CD8-positive, alpha-beta memory T cell (primary cell): ENCODE data around the gene GPC6. TPM values are rescaled to one million over a fixed set of nuclear protein-coding genes. Genes with fewer than 3 reads are reported as not detected.

Experiments used
- CTCF ChIA-PET: fragments of 350-600 bp; sonication (Branson Sonifier 250); formaldehyde crosslinking; loops from one replicate; lab custom pipeline; 2021; ENCODE audit warnings: antibody characterized with exemption; lab: Charles Lee
- POLR2A ChIA-PET: fragments of 350-600 bp; sonication (Branson Sonifier 250); formaldehyde crosslinking; loops from one replicate; lab custom pipeline; 2021; ENCODE audit warnings: antibody characterized with exemption; lab: Charles Lee
- DNase-seq, 5 donors: peaks; one replicate each; pipeline versions ENCODE4 v3.0.0 to v3.0.0-alpha.2; 2020 to 2022; ENCODE audit warnings: mixed read lengths in 1 of 5
- H3K27ac ChIP-seq: one replicate; pipeline ENCODE4 v1.7.0; 2013; ENCODE audit warnings: low read depth, mild to moderate bottlenecking, low read length, moderate library complexity
- H3K27me3 ChIP-seq: 2 replicates; pipeline ENCODE4 v1.7.0; 2013; ENCODE audit warnings: low read length, mild to moderate bottlenecking; ENCODE audit not compliant: insufficient read depth, poor library complexity, severe bottlenecking
- H3K36me3 ChIP-seq: 2 replicates; pipeline ENCODE4 v1.7.0; 2013; ENCODE audit warnings: mild to moderate bottlenecking, low read length, moderate library complexity; ENCODE audit not compliant: insufficient read depth
- H3K4me1 ChIP-seq: 2 replicates; pipeline ENCODE4 v1.7.0; 2013; ENCODE audit warnings: mild to moderate bottlenecking, low read length, moderate library complexity; ENCODE audit not compliant: insufficient read depth
- H3K4me3 ChIP-seq: 2 replicates; pipeline ENCODE4 v1.7.0; 2013; ENCODE audit warnings: mild to moderate bottlenecking, low read length
- H3K9me3 ChIP-seq: 2 replicates; pipeline ENCODE4 v1.7.0; 2013; ENCODE audit warnings: mild to moderate bottlenecking, low read length
- H3K27ac Mint-ChIP-seq, 8 donors: one replicate each; pipeline ENCODE4 v1.8.0; 2020 to 2021; ENCODE audit warnings: mixed read lengths in 8 of 8, mild to moderate bottlenecking in 6 of 8, inconsistent platforms in 3 of 8, moderate library complexity in 3 of 8
- H3K27me3 Mint-ChIP-seq, 2 donors: one replicate each; pipeline ENCODE4 v1.8.0; 2020 to 2021; ENCODE audit warnings: mixed read lengths in 2 of 2, mild to moderate bottlenecking in 1 of 2, moderate library complexity in 1 of 2
- H3K36me3 Mint-ChIP-seq, 3 donors: one replicate each; pipeline ENCODE4 v1.8.0; 2020 to 2021; ENCODE audit warnings: mixed read lengths in 3 of 3, inconsistent platforms in 1 of 3, mild to moderate bottlenecking in 1 of 3
- H3K4me1 Mint-ChIP-seq, 3 donors: one replicate each; pipeline ENCODE4 v1.8.0; 2020 to 2021; ENCODE audit warnings: mixed read lengths in 3 of 3, inconsistent platforms in 1 of 3, mild to moderate bottlenecking in 1 of 3
- H3K4me3 Mint-ChIP-seq, 7 donors: one replicate each; pipeline ENCODE4 v1.8.0; 2020 to 2021; ENCODE audit warnings: mixed read lengths in 7 of 7, mild to moderate bottlenecking in 6 of 7, moderate library complexity in 4 of 7, inconsistent platforms in 2 of 7
- H3K9me3 Mint-ChIP-seq, 5 donors: one replicate each; pipeline ENCODE4 v1.8.0; 2020 to 2022; ENCODE audit warnings: mixed read lengths in 5 of 5, mild to moderate bottlenecking in 3 of 5, moderate library complexity in 2 of 5, inconsistent platforms in 1 of 5
- polyA plus RNA-seq: library from polyadenylated mRNA; unstranded; fragments of 300-500 nt; fragmentation: Illumina TruSeq; gene quantifications from one replicate; pipeline ENCODE4 v1.2.3, GENCODE V29; 2021
- total RNA-seq, 2 experiments: library from RNA; stranded (reverse); gene quantifications; one replicate each; pipeline ENCODE4 v1.2.3, GENCODE V29; 2021

The GPC6 gene
- total and polyA plus RNA-seq, 3 experiments from 2014 or later, result not detected

- ChIA-PET CTCF (no interaction called here), POLR2A (no interaction called here)
- Histone ChIP-seq H3K27me3 (no peaks in the 10 kb centered on the region), H3K9me3 (no peaks in the 10 kb centered on the region), H3K27ac (no peak overlapping the region), H3K36me3 (no peaks in the 10 kb centered on the region), H3K4me3 (no peak overlapping the region), H3K4me1 (no peaks in the 10 kb centered on the region)
- DNase-seq, result no peak
- Mint-ChIP-seq H3K9me3 (peaks cover 0 to 5% (median 0%) of the 10 kb centered on the region in 5 donors), H3K27me3 (no peaks in the 10 kb centered on the region), H3K4me3 (no peak overlapping the region), H3K36me3 (no peaks in the 10 kb centered on the region), H3K4me1 (no peaks in the 10 kb centered on the region), H3K27ac (no peak overlapping the region)
Measured at GRCh38 chr13:93360021-93360420, 133.4 kb downstream of the GPC6 start.

GRCh38 chr13:93361703-93362102 lies 135.1 kb downstream of the GPC6 start:
- DNase-seq, result no peak
- no peak overlapping the region for H3K27ac Mint-ChIP-seq
- no peak overlapping the region for H3K4me3 Mint-ChIP-seq
- H3K4me1 Mint-ChIP-seq, result no peaks in the 10 kb centered on the region
- H3K9me3 Mint-ChIP-seq, result peaks cover 0 to 2% (median 0%) of the 10 kb centered on the region in 5 donors
- no peaks in the 10 kb centered on the region for H3K27me3 ChIP-seq
- ChIA-PET CTCF (no interaction called here), POLR2A (no interaction called here)
- H3K4me3 ChIP-seq, result no peak overlapping the region
- H3K36me3 Mint-ChIP-seq, result no peaks in the 10 kb centered on the region
- H3K9me3 ChIP-seq, result no peaks in the 10 kb centered on the region
- no peaks in the 10 kb centered on the region for H3K27me3 Mint-ChIP-seq
- no peaks in the 10 kb centered on the region for H3K36me3 ChIP-seq
- H3K27ac ChIP-seq, result no peak overlapping the region
- no peaks in the 10 kb centered on the region for H3K4me1 ChIP-seq

- H3K36me3 Mint-ChIP-seq, result no peaks in the 10 kb centered on the region
- CTCF ChIA-PET, result no interaction called here
Measured at GRCh38 chr13:93364166-93364565, 137.6 kb downstream of the GPC6 start.

GRCh38 chr13:93368296-93368695 lies 141.7 kb downstream of the GPC6 start:
- no peak for DNase-seq

More at GRCh38 chr13:93364166-93364565, 137.6 kb downstream of the GPC6 start:
- Mint-ChIP-seq H3K9me3 (peaks cover 0 to 2% (median 0%) of the 10 kb centered on the region in 5 donors), H3K4me1 (no peaks in the 10 kb centered on the region), H3K27me3 (no peaks in the 10 kb centered on the region), H3K27ac (no peak overlapping the region), H3K4me3 (no peak overlapping the region)
- Histone ChIP-seq H3K4me3 (no peak overlapping the region), H3K27me3 (no peaks in the 10 kb centered on the region), H3K36me3 (no peaks in the 10 kb centered on the region), H3K9me3 (no peaks in the 10 kb centered on the region), H3K4me1 (no peaks in the 10 kb centered on the region), H3K27ac (no peak overlapping the region)
- POLR2A ChIA-PET, result no interaction called here
- no peak for DNase-seq

GRCh38 chr13:93368718-93369117 lies 142.1 kb downstream of the GPC6 start:
- CTCF ChIA-PET, result no interaction called here
- no peak overlapping the region for H3K27ac Mint-ChIP-seq
- POLR2A ChIA-PET, result no interaction called here
- no peaks in the 10 kb centered on the region for H3K4me1 Mint-ChIP-seq
- no peaks in the 10 kb centered on the region for H3K27me3 Mint-ChIP-seq
- peaks cover 0 to 2% (median 0%) of the 10 kb centered on the region in 5 donors for H3K9me3 Mint-ChIP-seq
- Histone ChIP-seq H3K27me3 (no peaks in the 10 kb centered on the region), H3K9me3 (no peaks in the 10 kb centered on the region), H3K4me1 (no peaks in the 10 kb centered on the region), H3K36me3 (no peaks in the 10 kb centered on the region), H3K4me3 (no peak overlapping the region), H3K27ac (no peak overlapping the region)
- no peaks in the 10 kb centered on the region for H3K36me3 Mint-ChIP-seq
- H3K4me3 Mint-ChIP-seq, result no peak overlapping the region
- DNase-seq, result no peak

More at GRCh38 chr13:93368296-93368695, 141.7 kb downstream of the GPC6 start:
- H3K4me1 Mint-ChIP-seq, result no peaks in the 10 kb centered on the region
- Histone ChIP-seq H3K4me3 (no peak overlapping the region), H3K4me1 (no peaks in the 10 kb centered on the region), H3K27ac (no peak overlapping the region), H3K36me3 (no peaks in the 10 kb centered on the region), H3K9me3 (no peaks in the 10 kb centered on the region), H3K27me3 (no peaks in the 10 kb centered on the region)
- peaks cover 0 to 2% (median 0%) of the 10 kb centered on the region in 5 donors for H3K9me3 Mint-ChIP-seq
- CTCF ChIA-PET, result no interaction called here
- H3K27ac Mint-ChIP-seq, result no peak overlapping the region
- H3K36me3 Mint-ChIP-seq, result no peaks in the 10 kb centered on the region
- POLR2A ChIA-PET, result no interaction called here
- H3K27me3 Mint-ChIP-seq, result no peaks in the 10 kb centered on the region
- no peak overlapping the region for H3K4me3 Mint-ChIP-seq

GRCh38 chr13:93372856-93373255 lies 146.2 kb downstream of the GPC6 start:
- H3K27ac ChIP-seq, result no peak overlapping the region
- peaks cover 0 to 2% (median 0%) of the 10 kb centered on the region in 5 donors for H3K9me3 Mint-ChIP-seq
- no peak overlapping the region for H3K27ac Mint-ChIP-seq
- H3K36me3 Mint-ChIP-seq, result no peaks in the 10 kb centered on the region
- no peaks in the 10 kb centered on the region for H3K27me3 ChIP-seq
- ChIA-PET CTCF (no interaction called here), POLR2A (no interaction called here)
- H3K4me1 Mint-ChIP-seq, result no peaks in the 10 kb centered on the region
- H3K4me3 Mint-ChIP-seq, result no peak overlapping the region
- no peaks in the 10 kb centered on the region for H3K9me3 ChIP-seq
- no peaks in the 10 kb centered on the region for H3K4me1 ChIP-seq
- H3K36me3 ChIP-seq, result no peaks in the 10 kb centered on the region
- no peak for DNase-seq
- peaks cover 0 to 1% of the 10 kb centered on the region in 2 donors for H3K27me3 Mint-ChIP-seq
- H3K4me3 ChIP-seq, result no peak overlapping the region

- no peak for DNase-seq
- H3K36me3 Mint-ChIP-seq, result no peaks in the 10 kb centered on the region
Measured at GRCh38 chr13:93375491-93375890, 148.9 kb downstream of the GPC6 start.

GRCh38 chr13:93377196-93377595 lies 150.6 kb downstream of the GPC6 start:
- no peak overlapping the region for H3K4me3 Mint-ChIP-seq
- ChIA-PET POLR2A (no interaction called here), CTCF (no interaction called here)
- H3K27ac Mint-ChIP-seq, result no peak overlapping the region
- no peaks in the 10 kb centered on the region for H3K36me3 Mint-ChIP-seq
- H3K27me3 ChIP-seq, result no peaks in the 10 kb centered on the region
- H3K4me1 ChIP-seq, result no peaks in the 10 kb centered on the region
- DNase-seq, result no peak
- peaks cover 0 to 2% (median 0%) of the 10 kb centered on the region in 5 donors for H3K9me3 Mint-ChIP-seq
- H3K9me3 ChIP-seq, result no peaks in the 10 kb centered on the region
- H3K27me3 Mint-ChIP-seq, result peaks cover 0 to 1% of the 10 kb centered on the region in 2 donors
- H3K4me1 Mint-ChIP-seq, result no peaks in the 10 kb centered on the region
- no peak overlapping the region for H3K27ac ChIP-seq
- H3K36me3 ChIP-seq, result no peaks in the 10 kb centered on the region
- no peak overlapping the region for H3K4me3 ChIP-seq

More at GRCh38 chr13:93375491-93375890, 148.9 kb downstream of the GPC6 start:
- no peak overlapping the region for H3K27ac ChIP-seq
- H3K27me3 Mint-ChIP-seq, result peaks cover 0 to 1% of the 10 kb centered on the region in 2 donors
- ChIA-PET POLR2A (no interaction called here), CTCF (no interaction called here)
- no peak overlapping the region for H3K4me3 Mint-ChIP-seq
- peaks cover 0 to 2% (median 0%) of the 10 kb centered on the region in 5 donors for H3K9me3 Mint-ChIP-seq
- H3K36me3 ChIP-seq, result no peaks in the 10 kb centered on the region
- H3K27ac Mint-ChIP-seq, result no peak overlapping the region
- no peaks in the 10 kb centered on the region for H3K9me3 ChIP-seq
- no peaks in the 10 kb centered on the region for H3K4me1 Mint-ChIP-seq
- no peaks in the 10 kb centered on the region for H3K27me3 ChIP-seq
- H3K4me3 ChIP-seq, result no peak overlapping the region
- no peaks in the 10 kb centered on the region for H3K4me1 ChIP-seq
